ENCODE results near the gene LRIG1. TPM values are rescaled to one million over a fixed set of nuclear protein-coding genes. Genes with fewer than 3 reads are reported as not detected.

LRIG1 gene
- polyA plus RNA-seq, 1 donor: 43.7 TPM

DNA sequence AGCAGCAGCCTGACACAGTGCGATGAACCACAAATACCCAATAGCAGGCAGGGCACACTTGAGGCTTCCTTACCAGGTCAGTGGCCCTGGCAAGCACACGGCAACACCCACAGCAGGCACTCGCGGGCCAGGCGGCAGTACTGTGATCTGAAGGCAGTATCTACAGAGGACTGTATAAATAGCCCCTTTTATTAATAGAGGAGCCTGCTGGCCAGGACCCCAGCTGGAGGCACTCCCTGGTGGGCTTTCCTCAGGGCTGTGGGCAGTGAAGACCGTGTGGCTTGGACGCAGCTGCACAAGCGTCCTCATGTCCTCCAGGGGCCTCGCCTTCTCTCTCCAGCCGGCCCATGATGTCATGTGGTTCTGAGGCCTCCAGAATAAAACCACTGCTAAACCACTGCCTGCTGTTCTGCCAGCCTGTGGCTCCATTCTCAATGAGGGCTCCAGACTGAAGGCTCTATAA, 44.1 kb downstream of the LRIG1 start:
- H3K4me1 ChIP-seq (ENCODE audit: control insufficient read depth, insufficient read depth, low read length): no peaks in the 10 kb centered on the region
- no peaks in the 10 kb centered on the region for H3K9me3 ChIP-seq (ENCODE audit: control insufficient read depth, low read depth, low read length)
- H3K27me3 ChIP-seq (ENCODE audit: control insufficient read depth, insufficient read depth, low read length): no peaks in the 10 kb centered on the region
- H3K36me3 ChIP-seq (ENCODE audit: control insufficient read depth, insufficient read depth, low read length): peaks cover 60% of the 10 kb centered on the region
- H3K27ac ChIP-seq (ENCODE audit: low read length): no peak overlapping the region
- WGBS (ENCODE audit: insufficient coverage, low lambda C conversion rate): no CpG with 5 or more reads among the region's 10 CpGs
- DNase-seq: no peak
- no peak overlapping the region for H3K4me3 ChIP-seq (ENCODE audit: low read length)

DNA sequence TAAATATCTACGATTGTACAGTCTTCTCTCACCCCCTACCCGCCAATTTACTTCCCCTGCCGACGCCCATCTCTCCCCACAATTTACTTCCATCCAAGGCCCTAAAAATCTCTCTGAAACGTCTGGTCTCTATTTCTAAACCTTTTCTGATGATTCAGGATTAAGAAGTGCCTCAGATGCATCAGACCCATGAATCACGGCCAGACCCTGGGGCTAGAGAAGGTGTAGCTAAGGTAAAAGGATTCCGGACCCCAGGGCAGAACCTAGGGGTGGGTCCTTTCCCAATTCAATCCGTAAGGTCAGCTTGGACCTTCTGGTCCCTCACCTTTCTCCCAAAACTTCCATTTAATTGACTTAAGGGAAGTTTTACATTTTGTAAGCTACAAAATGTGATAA, 46.4 kb downstream of the LRIG1 start:
- Histone ChIP-seq H3K27ac (ENCODE audit: low read length) (no peak overlapping the region), H3K27me3 (ENCODE audit: control insufficient read depth, insufficient read depth, low read length) (no peaks in the 10 kb centered on the region), H3K4me1 (ENCODE audit: control insufficient read depth, insufficient read depth, low read length) (peaks cover 9% of the 10 kb centered on the region), H3K4me3 (ENCODE audit: low read length) (no peak overlapping the region), H3K36me3 (ENCODE audit: control insufficient read depth, insufficient read depth, low read length) (peaks cover 58% of the 10 kb centered on the region), H3K9me3 (ENCODE audit: control insufficient read depth, low read depth, low read length) (no peaks in the 10 kb centered on the region)
- WGBS (ENCODE audit: insufficient coverage, low lambda C conversion rate): 97% methylated on average over 4 of the region's 8 CpGs
- DNase-seq: no peak

DNA sequence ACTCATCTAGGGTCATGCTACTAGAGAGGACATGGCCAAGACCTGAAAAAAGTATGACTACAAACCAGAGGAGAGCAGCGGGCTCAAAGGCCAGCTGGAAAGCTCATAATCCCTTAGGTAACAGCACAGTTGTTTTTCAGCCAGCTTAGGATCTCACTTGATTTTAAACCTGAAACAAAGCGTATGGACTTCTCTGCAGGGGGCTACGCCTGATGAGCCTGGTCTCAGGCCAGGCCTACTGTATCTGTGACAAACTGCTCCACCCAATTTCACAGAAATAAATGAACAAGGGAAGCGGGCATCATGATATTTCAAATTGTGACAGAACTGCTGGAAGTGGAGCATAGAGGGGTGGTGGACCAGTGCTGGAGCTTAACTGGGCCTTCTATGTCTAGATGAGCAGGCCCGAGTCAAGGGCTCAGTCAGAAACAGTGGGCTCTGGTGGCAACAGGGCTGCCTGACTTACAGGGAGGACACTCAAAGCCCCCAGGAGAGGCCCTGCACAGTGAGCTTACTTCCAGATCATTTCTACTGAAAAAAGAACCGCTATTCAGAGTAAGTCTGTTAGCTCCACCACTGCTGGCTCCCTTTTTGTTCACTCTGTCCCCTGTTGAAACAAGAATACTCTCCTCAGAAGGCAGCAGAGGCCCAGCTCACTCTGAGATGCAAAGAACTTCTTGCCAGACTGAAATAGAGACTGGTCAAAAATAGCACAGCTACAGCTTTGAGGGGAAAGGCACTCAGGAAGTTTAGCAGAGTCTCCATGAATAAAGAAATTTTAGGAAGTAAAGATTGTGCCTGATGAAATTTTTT, 47.0 kb downstream of the LRIG1 start:
- no peaks in the 10 kb centered on the region for H3K9me3 ChIP-seq (ENCODE audit: control insufficient read depth, low read depth, low read length)
- peaks cover 9% of the 10 kb centered on the region for H3K4me1 ChIP-seq (ENCODE audit: control insufficient read depth, insufficient read depth, low read length)
- no peaks in the 10 kb centered on the region for H3K27me3 ChIP-seq (ENCODE audit: control insufficient read depth, insufficient read depth, low read length)
- 83% methylated on average over 1 of the region's 6 CpGs for WGBS (ENCODE audit: insufficient coverage, low lambda C conversion rate)
- H3K27ac ChIP-seq (ENCODE audit: low read length): no peak overlapping the region
- H3K4me3 ChIP-seq (ENCODE audit: low read length): no peak overlapping the region
- H3K36me3 ChIP-seq (ENCODE audit: control insufficient read depth, insufficient read depth, low read length): peaks cover 58% of the 10 kb centered on the region
- no peak for DNase-seq

DNA sequence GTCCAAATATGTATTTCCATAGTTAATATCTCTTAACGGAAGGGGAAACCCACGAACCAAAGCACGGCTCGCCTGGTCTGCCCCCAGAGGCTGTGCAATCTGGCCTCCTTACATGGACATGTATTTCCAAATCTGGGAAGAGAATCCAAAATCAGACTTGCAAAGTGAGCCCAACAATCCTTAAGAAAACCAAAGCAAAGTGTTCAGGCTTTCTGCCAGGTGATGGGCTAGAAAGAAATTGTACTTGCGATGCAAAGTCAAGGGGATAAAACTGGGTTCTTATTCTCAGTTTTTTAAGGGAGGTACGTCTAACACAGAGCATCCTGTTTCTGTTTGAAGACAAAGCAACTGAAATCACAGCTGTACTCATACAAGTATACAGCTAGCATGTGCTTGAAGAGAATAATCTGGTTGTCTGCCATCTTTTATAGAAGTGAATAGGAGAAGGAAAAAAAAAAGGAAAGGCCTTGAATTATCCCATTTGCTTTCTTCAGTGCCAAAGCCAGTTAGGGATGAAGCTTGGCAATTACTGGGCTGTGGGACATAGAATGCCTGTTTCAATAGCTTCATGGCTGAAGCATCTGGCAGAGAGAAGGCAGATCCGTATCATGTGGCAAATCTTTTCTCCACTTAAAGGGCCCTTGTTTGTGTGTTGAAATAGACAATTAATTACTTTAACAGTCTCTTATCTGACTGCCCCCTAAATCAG, 48.4 kb downstream of the LRIG1 start:
- Histone ChIP-seq H3K9me3 (ENCODE audit: control insufficient read depth, low read depth, low read length) (no peaks in the 10 kb centered on the region), H3K27ac (ENCODE audit: low read length) (no peak overlapping the region), H3K4me3 (ENCODE audit: low read length) (no peak overlapping the region), H3K36me3 (ENCODE audit: control insufficient read depth, insufficient read depth, low read length) (peaks cover 61% of the 10 kb centered on the region), H3K27me3 (ENCODE audit: control insufficient read depth, insufficient read depth, low read length) (no peaks in the 10 kb centered on the region), H3K4me1 (ENCODE audit: control insufficient read depth, insufficient read depth, low read length) (peaks cover 9% of the 10 kb centered on the region)
- 60% methylated on average over 2 of the region's 7 CpGs for WGBS (ENCODE audit: insufficient coverage, low lambda C conversion rate)
- DNase-seq: no peak

DNA sequence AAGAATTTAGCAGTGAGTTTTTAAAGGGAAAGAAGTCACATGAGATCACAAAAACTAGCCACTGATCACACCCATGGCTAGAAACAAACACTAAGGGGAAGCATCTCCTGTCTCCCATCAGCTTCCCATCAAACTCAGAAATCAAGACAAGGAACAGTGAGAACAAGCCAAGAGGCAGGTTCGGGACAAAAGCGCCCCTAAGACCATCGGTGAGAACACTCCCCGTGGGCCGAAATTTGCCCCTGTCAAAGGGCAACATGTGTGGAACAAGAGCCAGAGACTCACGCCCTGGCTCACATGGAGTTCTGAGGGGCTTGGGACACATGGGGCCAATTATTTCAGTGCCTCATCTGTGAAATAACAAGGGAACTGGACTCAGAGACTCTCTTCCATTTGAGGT, 49.1 kb downstream of the LRIG1 start:
- no peak overlapping the region for H3K4me3 ChIP-seq (ENCODE audit: low read length)
- DNase-seq: no peak
- no peak overlapping the region for H3K27ac ChIP-seq (ENCODE audit: low read length)
- peaks cover 55% of the 10 kb centered on the region for H3K36me3 ChIP-seq (ENCODE audit: control insufficient read depth, insufficient read depth, low read length)
- H3K9me3 ChIP-seq (ENCODE audit: control insufficient read depth, low read depth, low read length): no peaks in the 10 kb centered on the region
- WGBS (ENCODE audit: insufficient coverage, low lambda C conversion rate): no CpG with 5 or more reads among the region's 6 CpGs
- no peaks in the 10 kb centered on the region for H3K27me3 ChIP-seq (ENCODE audit: control insufficient read depth, insufficient read depth, low read length)
- peaks cover 9% of the 10 kb centered on the region for H3K4me1 ChIP-seq (ENCODE audit: control insufficient read depth, insufficient read depth, low read length)

DNA sequence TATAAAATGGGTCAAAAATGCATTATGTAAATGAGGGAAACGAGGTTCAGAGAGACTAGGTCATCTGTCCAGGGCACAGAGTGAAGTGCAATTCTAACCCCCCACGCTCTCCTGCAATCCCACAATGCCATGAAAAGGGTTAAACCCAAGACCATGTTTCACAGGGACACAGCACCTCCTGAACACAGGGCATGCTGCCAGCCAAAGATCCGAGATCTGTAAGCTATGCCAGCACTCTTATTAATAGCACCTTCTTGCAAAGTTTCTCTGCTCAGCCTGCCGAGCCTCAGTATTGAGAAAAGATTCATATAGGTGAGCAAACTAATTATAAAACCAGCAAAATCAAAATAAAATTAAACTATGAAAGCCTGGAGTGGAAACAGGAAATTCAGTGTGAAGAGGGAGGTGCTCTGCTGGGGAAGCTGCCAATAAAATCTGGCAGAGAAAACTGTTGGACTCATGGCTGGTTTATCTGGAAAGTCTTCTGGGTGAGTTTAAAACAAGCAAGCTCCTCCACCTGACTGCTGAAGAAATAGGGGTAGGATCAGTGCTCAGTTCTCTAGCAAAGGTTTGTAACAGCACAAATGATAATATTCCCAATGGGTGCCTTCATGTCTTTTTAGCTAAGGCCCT, 50.3 kb downstream of the LRIG1 start:
- H3K4me1 ChIP-seq (ENCODE audit: control insufficient read depth, insufficient read depth, low read length): peaks cover 9% of the 10 kb centered on the region
- H3K9me3 ChIP-seq (ENCODE audit: control insufficient read depth, low read depth, low read length): no peaks in the 10 kb centered on the region
- peak in 1 of 2 donors; percentile 39 for DNase-seq
- no peaks in the 10 kb centered on the region for H3K27me3 ChIP-seq (ENCODE audit: control insufficient read depth, insufficient read depth, low read length)
- no CpG with 5 or more reads among the region's 4 CpGs for WGBS (ENCODE audit: insufficient coverage, low lambda C conversion rate)
- H3K36me3 ChIP-seq (ENCODE audit: control insufficient read depth, insufficient read depth, low read length): peaks cover 48% of the 10 kb centered on the region
- no peak overlapping the region for H3K27ac ChIP-seq (ENCODE audit: low read length)
- no peak overlapping the region for H3K4me3 ChIP-seq (ENCODE audit: low read length)

DNA sequence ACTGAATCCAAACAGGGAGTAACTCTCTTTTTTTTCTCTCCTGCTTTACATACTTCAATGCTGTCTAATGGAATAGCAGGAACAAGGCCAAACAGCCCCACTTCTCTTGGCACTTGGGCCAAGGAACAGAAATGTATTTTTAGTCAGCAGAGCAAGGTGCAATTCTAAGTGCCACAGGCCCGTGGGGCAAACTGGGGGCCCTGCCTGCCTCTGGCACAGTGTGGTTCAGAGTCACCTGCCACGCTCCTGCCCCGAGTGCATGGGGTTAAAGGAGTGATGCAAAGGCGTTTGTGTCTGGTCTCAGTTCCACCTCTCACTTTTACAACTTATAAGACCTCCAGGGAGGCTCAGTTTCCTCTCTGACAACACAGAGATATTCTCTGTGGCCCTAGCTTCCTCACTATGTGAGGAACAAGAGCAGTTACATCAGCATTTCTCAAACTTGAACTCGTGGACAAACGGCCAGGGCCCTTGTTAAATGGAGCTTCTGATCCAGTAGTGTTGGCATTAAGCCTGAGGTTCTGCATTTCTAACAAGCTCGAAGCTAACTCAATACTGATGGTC, 51.3 kb downstream of the LRIG1 start:
- H3K4me1 ChIP-seq (ENCODE audit: control insufficient read depth, insufficient read depth, low read length): peaks cover 15% of the 10 kb centered on the region
- DNase-seq: no peak
- no peaks in the 10 kb centered on the region for H3K9me3 ChIP-seq (ENCODE audit: control insufficient read depth, low read depth, low read length)

DNA sequence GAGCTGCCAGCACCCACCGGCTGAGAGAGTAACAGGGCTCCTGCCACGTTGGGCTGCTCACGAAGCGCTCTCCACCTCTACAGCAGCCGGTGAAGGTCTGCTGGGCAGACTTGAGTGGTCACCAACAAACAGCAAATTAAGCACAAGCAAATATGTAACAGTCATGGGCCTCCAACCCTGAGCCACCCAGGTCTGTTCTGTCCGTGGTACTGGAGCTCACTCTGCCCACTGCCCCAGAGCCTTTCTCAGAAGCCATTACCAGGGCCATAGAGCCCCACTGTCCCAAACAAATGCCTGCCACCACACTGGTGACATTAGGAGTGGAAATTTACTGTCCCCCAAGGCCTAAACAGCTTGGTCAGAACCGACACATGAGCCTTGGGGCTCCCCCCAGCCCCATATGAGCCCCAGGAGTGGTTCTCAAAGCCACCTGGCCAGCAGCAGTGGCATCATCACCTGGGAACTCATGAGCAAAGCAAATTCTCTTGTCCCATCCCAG, 56.6 kb downstream of the LRIG1 start:
- no peak overlapping the region for H3K4me3 ChIP-seq (ENCODE audit: low read length)
- no CpG with 5 or more reads among the region's 7 CpGs for WGBS (ENCODE audit: insufficient coverage, low lambda C conversion rate)
- no peak overlapping the region for H3K27ac ChIP-seq (ENCODE audit: low read length)

More for the DNA sequence above, 51.3 kb downstream of the LRIG1 start:
- WGBS (ENCODE audit: insufficient coverage, low lambda C conversion rate): no CpG with 5 or more reads among the region's 7 CpGs
- H3K27ac ChIP-seq (ENCODE audit: low read length): no peak overlapping the region
- H3K4me3 ChIP-seq (ENCODE audit: low read length): no peak overlapping the region
- no peaks in the 10 kb centered on the region for H3K27me3 ChIP-seq (ENCODE audit: control insufficient read depth, insufficient read depth, low read length)
- H3K36me3 ChIP-seq (ENCODE audit: control insufficient read depth, insufficient read depth, low read length): peaks cover 43% of the 10 kb centered on the region

DNA sequence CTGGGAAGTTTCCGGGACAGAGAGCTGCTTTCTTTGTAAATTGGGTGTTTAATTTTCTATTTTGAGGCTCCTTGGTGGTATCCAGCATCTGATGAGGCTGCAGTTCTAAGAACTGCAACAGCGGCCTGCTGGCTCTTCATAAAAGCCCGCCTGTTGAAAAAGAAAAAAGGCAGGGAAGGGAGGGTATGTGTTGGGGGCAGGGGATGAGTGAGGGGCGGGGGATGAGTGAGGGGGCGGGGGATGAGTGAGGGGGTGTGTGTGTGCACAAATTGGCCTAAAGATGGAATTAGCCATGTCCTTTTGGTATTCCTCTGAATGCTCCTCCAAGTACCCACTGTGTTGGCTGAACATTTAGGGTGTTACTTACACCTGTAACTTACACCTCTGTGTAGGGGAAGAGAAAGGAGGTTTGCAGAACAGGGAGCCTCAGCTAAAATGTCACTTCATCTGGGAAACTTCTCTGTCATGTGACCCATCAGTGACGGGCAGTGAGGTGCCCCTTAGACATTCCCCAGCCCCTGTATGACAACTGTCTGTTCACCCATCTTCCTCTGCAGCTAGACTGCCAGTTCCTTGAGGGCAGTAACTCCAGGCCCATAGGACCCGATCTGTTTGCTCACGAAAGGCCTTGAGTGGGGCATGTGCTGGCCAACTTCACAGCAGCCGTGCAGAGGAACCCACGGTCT, 57.6 kb downstream of the LRIG1 start:
- Histone ChIP-seq H3K4me1 (ENCODE audit: control insufficient read depth, insufficient read depth, low read length) (peaks cover 35% of the 10 kb centered on the region), H3K9me3 (ENCODE audit: control insufficient read depth, low read depth, low read length) (no peaks in the 10 kb centered on the region), H3K4me3 (ENCODE audit: low read length) (no peak overlapping the region), H3K36me3 (ENCODE audit: control insufficient read depth, insufficient read depth, low read length) (peaks cover 30% of the 10 kb centered on the region), H3K27ac (ENCODE audit: low read length) (peak overlapping the region; percentile 81), H3K27me3 (ENCODE audit: control insufficient read depth, insufficient read depth, low read length) (no peaks in the 10 kb centered on the region)
- DNase-seq: no peak
- no CpG with 5 or more reads among the region's 10 CpGs for WGBS (ENCODE audit: insufficient coverage, low lambda C conversion rate)

More for the DNA sequence above, 56.6 kb downstream of the LRIG1 start:
- peaks cover 35% of the 10 kb centered on the region for H3K4me1 ChIP-seq (ENCODE audit: control insufficient read depth, insufficient read depth, low read length)
- H3K9me3 ChIP-seq (ENCODE audit: control insufficient read depth, low read depth, low read length): no peaks in the 10 kb centered on the region
- H3K27me3 ChIP-seq (ENCODE audit: control insufficient read depth, insufficient read depth, low read length): no peaks in the 10 kb centered on the region
- DNase-seq: no peak
- H3K36me3 ChIP-seq (ENCODE audit: control insufficient read depth, insufficient read depth, low read length): peaks cover 35% of the 10 kb centered on the region
